GM12878 (cell line): ENCODE results near the gene CDK5R1. TPM values are rescaled to one million over a fixed set of nuclear protein-coding genes. Genes with fewer than 3 reads are reported as not detected.

Experiments
- ATAC-seq: fragments of 200-7000 bp; cut with Tn5 transposase; 3 replicates; pipeline ENCODE4 v1.9.1; 2020; ENCODE audit warnings: mild to moderate bottlenecking, moderate library complexity
- BruUV-seq: library from RNA; stranded (reverse); fragments of 400-500 nt; replicated peaks from 2 replicates; lab custom pipeline; 2021; lab: Mats Ljungman, UMichigan
- CTCF ChIA-PET: fragments of 300-600 bp; sonication (Branson Sonifier 250); formaldehyde crosslinking; extraction: SDS; loops from one replicate; lab custom pipeline; 2021; ENCODE audit warnings: inconsistent platforms; lab: Yijun Ruan, JAX
- POLR2A ChIA-PET: fragments of 350-600 bp; formaldehyde crosslinking; extraction: SDS; loops from one replicate; lab custom pipeline; 2021; ENCODE audit warnings: inconsistent platforms; lab: Charles Lee
- RAD21 ChIA-PET: fragments of 300-600 bp; sonication (Branson Sonifier 250); formaldehyde crosslinking; loops from one replicate; lab custom pipeline; 2023; ENCODE audit warnings: antibody characterized with exemption; ENCODE audit not compliant: unreplicated experiment; lab: Charles Lee
- SMC1A ChIA-PET: fragments of 300-600 bp; sonication (Branson Sonifier 250); formaldehyde crosslinking; loops from one replicate; lab custom pipeline; 2023; ENCODE audit not compliant: unreplicated experiment, uncharacterized antibody; lab: Charles Lee
- DNase-seq: peaks from one replicate; pipeline ENCODE4 v3.0.0-alpha.2; 2011; ENCODE audit warnings: low read depth, low spot score
- FAIRE-seq: peaks from 3 replicates; lab custom pipeline; 2011; peaks lifted over from hg19 to GRCh38; lab: Jason Lieb, UNC
- H2AFZ ChIP-seq: 2 replicates; pipeline ENCODE4 v1.6.0; 2011; ENCODE audit warnings: low read depth, low read length, control low read depth; ENCODE audit not compliant: control insufficient read depth
- H3K27ac ChIP-seq: 2 replicates; pipeline ENCODE4 v1.5.1; 2011; ENCODE audit warnings: control low read depth; ENCODE audit not compliant: control insufficient read depth, insufficient read depth
- H3K27me3 ChIP-seq, 2 experiments: replicated peaks in 1 of 2; 2 replicates each; pipeline versions ENCODE4 v1.6.0 to v1.6.1; 2011; ENCODE audit warnings: low read length in 1 of 2; ENCODE audit not compliant: control insufficient read depth in 2 of 2, insufficient read depth in 2 of 2
- H3K36me3 ChIP-seq, 2 experiments: 2 replicates each; pipeline ENCODE4 v1.5.1; 2011; ENCODE audit warnings: low read length in 1 of 2; ENCODE audit not compliant: control insufficient read depth in 2 of 2, insufficient read depth in 2 of 2
- H3K4me1 ChIP-seq: 2 replicates; pipeline ENCODE4 v1.6.1; 2011; ENCODE audit warnings: mild to moderate bottlenecking, low read length, moderate library complexity, mixed read lengths; ENCODE audit not compliant: control insufficient read depth, insufficient read depth
- H3K4me2 ChIP-seq: 2 replicates; pipeline ENCODE4 v1.6.0; 2011; ENCODE audit warnings: control low read depth; ENCODE audit not compliant: control insufficient read depth, insufficient read depth
- H3K4me3 ChIP-seq: fragments of 200-600 bp; sonication (generic); 2 replicates; pipeline ENCODE4 v1.5.1; 2016
- H3K79me2 ChIP-seq: 2 replicates; pipeline ENCODE4 v1.6.0; 2011; ENCODE audit warnings: low read length; ENCODE audit not compliant: control insufficient read depth, insufficient read depth
- H3K9ac ChIP-seq: 2 replicates; pipeline ENCODE4 v1.8.0; 2011; ENCODE audit warnings: low read length, control low read depth, mixed read lengths; ENCODE audit not compliant: control insufficient read depth, insufficient read depth
- H3K9me3 ChIP-seq: replicated peaks from 3 replicates; pipeline ENCODE4 v1.5.1; 2011; ENCODE audit warnings: mild to moderate bottlenecking, low read length; ENCODE audit not compliant: control insufficient read depth, insufficient read depth
- H4K20me1 ChIP-seq: 2 replicates; pipeline ENCODE4 v1.6.0; 2011; ENCODE audit not compliant: control insufficient read depth, insufficient read depth
- BCL11A ChIP-seq: IDR thresholded peaks from 2 replicates; pipeline ENCODE4 v1.6.1; 2011; ENCODE audit warnings: low read depth, low read length
- CEBPB ChIP-seq, 2 experiments: fragments of 150-350 bp in 1 of 2; IDR thresholded peaks; 2 replicates each; pipeline ENCODE4 v1.6.1; 2012 to 2014; ENCODE audit warnings: low read depth in 2 of 2, low read length in 2 of 2, borderline replicate concordance in 1 of 2, inconsistent platforms in 1 of 2
- CHD1 ChIP-seq: IDR thresholded peaks from 2 replicates; pipeline ENCODE4 v1.6.1; 2012; ENCODE audit warnings: low read depth, low read length, improper control_type of control experiment
- DPF2 ChIP-seq: fragments of 450-650 bp; IDR thresholded peaks from 2 replicates; pipeline ENCODE4 v1.6.1; 2017; ENCODE audit warnings: mild to moderate bottlenecking
- EGR1 ChIP-seq, 2 experiments: IDR thresholded peaks; 1 replicate in 1 of 2; 2 replicates in 1 of 2; pipeline ENCODE4 v1.6.1; 2011 to 2012; ENCODE audit warnings: low read depth in 2 of 2, low read length in 2 of 2, borderline replicate concordance in 1 of 2, mild to moderate bottlenecking in 1 of 2, moderate library complexity in 1 of 2
- FOXM1 ChIP-seq: IDR thresholded peaks from 2 replicates; pipeline ENCODE4 v1.6.1; 2012; ENCODE audit warnings: low read depth, mild to moderate bottlenecking, inconsistent platforms, low read length, moderate library complexity
- GATAD2B ChIP-seq: fragments of 450-650 bp; conservative IDR thresholded peaks from 2 replicates; pipeline ENCODE4 v1.6.1; 2017; ENCODE audit warnings: low read depth, mild to moderate bottlenecking, moderate library complexity
- IKZF2 ChIP-seq, 2 experiments: fragments of 450-650 bp; IDR thresholded peaks; 2 replicates each; pipeline ENCODE4 v1.6.1; 2017; ENCODE audit warnings: mild to moderate bottlenecking in 2 of 2, moderate library complexity in 2 of 2
- MEF2A ChIP-seq: IDR thresholded peaks from 2 replicates; pipeline ENCODE4 v1.6.1; 2011; ENCODE audit warnings: low read depth, mild to moderate bottlenecking, low read length, moderate library complexity; ENCODE audit not compliant: insufficient read depth
- PAX5 ChIP-seq: IDR thresholded peaks from 2 replicates; pipeline ENCODE4 v1.6.1; 2011; ENCODE audit warnings: low read depth, low read length, borderline replicate concordance
- PBX3 ChIP-seq: IDR thresholded peaks from 2 replicates; pipeline ENCODE4 v1.6.1; 2011; ENCODE audit warnings: mild to moderate bottlenecking, low read depth, low read length, moderate library complexity; ENCODE audit not compliant: insufficient replicate concordance
- POU2F2 ChIP-seq: IDR thresholded peaks from 3 replicates; pipeline ENCODE4 v1.6.1; 2011; ENCODE audit warnings: low read depth, mild to moderate bottlenecking, low read length, borderline replicate concordance
- RCOR1 ChIP-seq: conservative IDR thresholded peaks from 2 replicates; pipeline ENCODE4 v1.6.1; 2012; ENCODE audit warnings: low read depth, low read length, improper control_type of control experiment
- SIN3A ChIP-seq: IDR thresholded peaks from 2 replicates; pipeline ENCODE4 v1.6.1; 2012; ENCODE audit warnings: low read depth, low read length, improper control_type of control experiment
- TCF7 ChIP-seq: IDR thresholded peaks from 2 replicates; pipeline ENCODE4 v1.6.1; 2014; ENCODE audit warnings: antibody characterized with exemption, borderline replicate concordance
- ZBTB4 ChIP-seq: fragments of 450-650 bp; formaldehyde crosslinking; IDR thresholded peaks from 2 replicates; pipeline ENCODE4 v1.4.0; 2022; ENCODE audit warnings: mild to moderate bottlenecking, moderate library complexity
- ZNF687 ChIP-seq: fragments of 450-650 bp; IDR thresholded peaks from 2 replicates; pipeline ENCODE4 v1.6.1; 2017; ENCODE audit warnings: mild to moderate bottlenecking, moderate library complexity
- WGBS: methylation state at CpG from one replicate; pipeline ENCODE4 v1.1.6; 2016; ENCODE audit warnings: low lambda C conversion rate; ENCODE audit not compliant: insufficient replicate concordance, insufficient coverage; ENCODE audit errors: missing lambda C conversion rate; 5-methylcytosine and 5-hydroxymethylcytosine counted together
- in situ Hi-C: fragments of 300-500 bp; cut with MboI; formaldehyde crosslinking; loops from 9 replicates; pipeline ENCODE4 v1.14.3; 2018; ENCODE audit warnings: mixed read lengths
- intact Hi-C: fragments of 100-400 bp; cut with micrococcal nuclease; formaldehyde crosslinking; loops from one replicate; pipeline ENCODE4 v1.14.2; 2022; ENCODE audit not compliant: unreplicated experiment
- polyA plus RNA-seq, 11 experiments: library from polyadenylated mRNA; depleted of rRNA in 4 of 11; unstranded in 6 of 11; stranded (reverse) in 5 of 11; fragments of >200 nt; fragmentation: Nextera tagmentation in 4 of 11; fragmentation: Illumina TruSeq in 1 of 11; extraction: Ambion mirVana in 4 of 11; extraction: Trizol in 1 of 11; gene quantifications; 1 replicate in 1 of 11; 2 replicates in 10 of 11; pipeline versions ENCODE4 v1.2.1 to v1.2.3, GENCODE V29; 2011 to 2016; ENCODE audit warnings: inconsistent platforms in 2 of 11, missing spikeins in 2 of 11, low read depth in 1 of 11
- total RNA-seq, 4 experiments: library from RNA; depleted of rRNA in 3 of 4; stranded (reverse); fragments of >200 nt in 3 of 4; fragmentation: Illumina TruSeq in 1 of 4; extraction: Trizol in 1 of 4; gene quantifications; 2 replicates each; pipeline versions ENCODE4 v1.2.1 to v1.2.3, GENCODE V29; 2013 to 2021

Gene CDK5R1
- total and polyA plus RNA-seq, 10 of the 15 experiments (the other 5 are each of a cell fraction or from before 2014, with no cell fraction given): 1.1 to 28.3 (median 12.2) TPM

GRCh38 chr17:32477220-32477619 is 9.6 kb upstream of the CDK5R1 start:
- H3K79me2 ChIP-seq: no peaks in the 10 kb centered on the region
- peaks cover 41 to 65% of the 10 kb centered on the region in 2 experiments for H3K36me3 ChIP-seq
- WGBS: 89% methylated on average over 8 of the region's 8 CpGs
- TF ChIP-seq BCL11A (no peak), ZBTB4 (CRISPR knock-in tag) (no peak), FOXM1 (no peak), SIN3A (no peak), PAX5 (no peak), GATAD2B (no peak), IKZF2 (IDR thresholded peaks at IDR 0.05) (no peak), CEBPB (IDR thresholded peaks at IDR 0.05; ENCODE audit: borderline replicate concordance in 1 of 2, low read depth in 2 of 2, low read length in 2 of 2) (no peak), POU2F2 (no peak), TCF7 (no peak), ZNF687 (no peak), MEF2A (no peak), CHD1 (no peak), EGR1 (IDR thresholded peaks at IDR 0.05; ENCODE audit: borderline replicate concordance in 1 of 2, low read depth in 2 of 2, low read length in 2 of 2) (no peak), PBX3 (no peak), RCOR1 (no peak), DPF2 (no peak)

More at GRCh38 chr17:32477220-32477619, 9.6 kb upstream of the CDK5R1 start:
- no peaks in the 10 kb centered on the region for H4K20me1 ChIP-seq
- H3K4me2 ChIP-seq: no peak overlapping the region
- no peak overlapping the region for H3K9ac ChIP-seq
- no peak overlapping the region for H3K4me3 ChIP-seq
- DNase-seq (no peak), FAIRE-seq (no peak), ATAC-seq (no peak)
- H3K4me1 ChIP-seq: no peaks in the 10 kb centered on the region
- ChIA-PET CTCF (interaction anchor here (7.0 kb wide), 1 partner anchor 14 kb away, joined by 59 read pairs; no protein-coding TSS in a partner anchor), SMC1A (interaction anchor here (0.8 to 1.3 kb wide), 2 partner anchors 14 to 182 kb away, joined by 3 read pairs; no protein-coding TSS in a partner anchor), RAD21 (no interaction called here), POLR2A (no interaction called here)
- no peak overlapping the region for H2AFZ ChIP-seq
- intact Hi-C loops: no loop called here
- BruUV-seq: no TSS peak
- in situ Hi-C loops: no loop called here
- no peaks in the 10 kb centered on the region for H3K27me3 ChIP-seq
- H3K27ac ChIP-seq: no peak overlapping the region
- H3K9me3 ChIP-seq: no peaks in the 10 kb centered on the region
